ENCODE measurements around the gene CPED1.

- TF ChIP-seq POLR2AphosphoS5 (IDR thresholded peaks at IDR 0.05; ENCODE audit: low read depth) (no peak), EZH2phosphoT487 (IDR thresholded peaks at IDR 0.05; ENCODE audit: unreplicated experiment) (no peak), REST (IDR thresholded peaks at IDR 0.05; ENCODE audit: unreplicated experiment) (no peak), CTCF (conservative IDR thresholded peaks at IDR 0.05; ENCODE audit: low read depth in 2 of 2) (no peak)
These were observed 95.7 kb downstream of the CPED1 start for GRCh38 chr7:121084256-121084655.

All from GM23338 (cell line).